OCI-LY1 (cell line): Measurements from ENCODE around the gene SLC30A9.

Experiments used
- H2AFZ ChIP-seq: fragments of 200-600 bp; sonication (generic), shearing (Covaris generic); 2 replicates; pipeline ENCODE4 v1.6.0; 2014; ENCODE audit warnings: antibody characterized with exemption, mild to moderate bottlenecking, low read length
- H3F3A ChIP-seq: fragments of 200-600 bp; sonication (generic), shearing (Covaris generic); 2 replicates; pipeline ENCODE4 v1.6.0; 2014; ENCODE audit warnings: mild to moderate bottlenecking, antibody characterized with exemption, low read length, moderate library complexity; ENCODE audit not compliant: insufficient read depth
- H3K27ac ChIP-seq: fragments of 200-600 bp; sonication (generic); 2 replicates; pipeline ENCODE4 v1.5.1; 2014; ENCODE audit warnings: low read length, mixed run types, mild to moderate bottlenecking, low read depth; ENCODE audit not compliant: poor library complexity, severe bottlenecking
- H3K27me3 ChIP-seq: fragments of 200-600 bp; sonication (generic); 2 replicates; pipeline ENCODE4 v1.6.0; 2014; ENCODE audit warnings: antibody characterized with exemption, mild to moderate bottlenecking, low read length, moderate library complexity; ENCODE audit not compliant: insufficient read depth
- H3K36me3 ChIP-seq: fragments of 200-600 bp; sonication (generic); 2 replicates; pipeline ENCODE4 v1.6.1; 2014; ENCODE audit warnings: mild to moderate bottlenecking, antibody characterized with exemption, low read length, moderate library complexity, mixed read lengths; ENCODE audit not compliant: insufficient read depth
- H3K4me1 ChIP-seq: fragments of 200-600 bp; sonication (generic); 2 replicates; pipeline ENCODE4 v1.5.1; 2014; ENCODE audit warnings: mild to moderate bottlenecking, low read length, moderate library complexity; ENCODE audit not compliant: insufficient read depth, severe bottlenecking
- H3K4me2 ChIP-seq: fragments of 200-600 bp; sonication (generic), shearing (Covaris generic); 2 replicates; pipeline ENCODE4 v1.6.1; 2014; ENCODE audit warnings: low read length
- H3K4me3 ChIP-seq: fragments of 200-600 bp; sonication (generic); 2 replicates; pipeline ENCODE4 v1.5.1; 2014; ENCODE audit warnings: low read length, low read depth, mild to moderate bottlenecking, mixed read lengths; ENCODE audit not compliant: poor library complexity, severe bottlenecking
- H3K79me2 ChIP-seq: fragments of 200-600 bp; shearing (Covaris generic); 2 replicates; pipeline ENCODE4 v1.6.1; 2016; ENCODE audit warnings: mixed run types, low read length, mixed read lengths; ENCODE audit not compliant: insufficient read depth
- H3K9ac ChIP-seq: fragments of 200-600 bp; sonication (generic), shearing (Covaris generic); 2 replicates; pipeline ENCODE4 v1.6.1; 2014; ENCODE audit warnings: mild to moderate bottlenecking, low read length, mixed read lengths
- H3K9me2 ChIP-seq: fragments of 200-600 bp; sonication (generic), shearing (Covaris generic); 2 replicates; pipeline ENCODE4 v1.6.1; 2014; ENCODE audit warnings: low read depth, mild to moderate bottlenecking, low read length, mixed read lengths
- H3K9me3 ChIP-seq: fragments of 200-600 bp; shearing (Covaris generic); 2 replicates; pipeline ENCODE4 v1.6.1; 2014; ENCODE audit warnings: low read length, mixed read lengths
- H4K20me1 ChIP-seq: fragments of 200-600 bp; sonication (generic), shearing (Covaris generic); 2 replicates; pipeline ENCODE4 v1.6.0; 2016; ENCODE audit warnings: mild to moderate bottlenecking, low read length; ENCODE audit not compliant: insufficient read depth
- CTCF ChIP-seq: fragments of 200-600 bp; sonication (generic), shearing (Covaris generic); IDR thresholded peaks from 2 replicates; pipeline ENCODE4 v1.5.1; 2017; ENCODE audit warnings: mild to moderate bottlenecking, antibody characterized with exemption, low read length, moderate library complexity, mixed read lengths
- EZH2 ChIP-seq: fragments of 200-600 bp; sonication (generic), shearing (Covaris generic); IDR thresholded peaks from 2 replicates; pipeline ENCODE4 v1.8.0; 2017; ENCODE audit warnings: borderline replicate concordance, mixed run types, mild to moderate bottlenecking, antibody characterized with exemption, low read length, moderate library complexity, mixed read lengths

SLC30A9 gene

GRCh38 chr4:41977709-41978108 lies 12.6 kb upstream of the SLC30A9 start:
- Histone ChIP-seq H3K27me3 (no peaks in the 10 kb centered on the region), H3K27ac (no peak overlapping the region), H3K79me2 (no peaks in the 10 kb centered on the region), H2AFZ (no peak overlapping the region), H3K9me3 (no peaks in the 10 kb centered on the region), H3K4me2 (no peak overlapping the region), H3K4me1 (no peaks in the 10 kb centered on the region), H3K36me3 (no peaks in the 10 kb centered on the region), H3F3A (no peaks in the 10 kb centered on the region), H3K4me3 (no peak overlapping the region), H4K20me1 (no peaks in the 10 kb centered on the region), H3K9me2 (no peaks in the 10 kb centered on the region), H3K9ac (no peak overlapping the region)
- TF ChIP-seq EZH2 (no peak), CTCF (no peak)

- no peak within 1 kb of the TSS for H3K9ac ChIP-seq
- H3K4me1 ChIP-seq = no peaks in the 10 kb centered on the region
- no peak within 1 kb of the TSS for H3K4me2 ChIP-seq
- no peaks in the 10 kb centered on the region for H3K27me3 ChIP-seq
- TF ChIP-seq CTCF (no peak), EZH2 (no peak)
- H3K9me3 ChIP-seq = no peaks in the 10 kb centered on the region
- H4K20me1 ChIP-seq = no peaks in the 10 kb centered on the region
- no peaks in the 10 kb centered on the region for H3F3A ChIP-seq
- no peak within 1 kb of the TSS for H3K4me3 ChIP-seq
- H3K36me3 ChIP-seq = no peaks in the 10 kb centered on the region
- H3K9me2 ChIP-seq = no peaks in the 10 kb centered on the region
- no peak within 1 kb of the TSS for H3K27ac ChIP-seq
- H3K79me2 ChIP-seq = no peaks in the 10 kb centered on the region
- no peak within 1 kb of the TSS for H2AFZ ChIP-seq
These were observed 8.9 kb upstream of the SLC30A9 start, which contains the start of gene DCAF4L1 for GRCh38 chr4:41981456-41981855. Gene DCAF4L1 (plus strand): TSS chr4:41981756. CDS start chr4:41981793, 37 bp downstream.

DNA sequence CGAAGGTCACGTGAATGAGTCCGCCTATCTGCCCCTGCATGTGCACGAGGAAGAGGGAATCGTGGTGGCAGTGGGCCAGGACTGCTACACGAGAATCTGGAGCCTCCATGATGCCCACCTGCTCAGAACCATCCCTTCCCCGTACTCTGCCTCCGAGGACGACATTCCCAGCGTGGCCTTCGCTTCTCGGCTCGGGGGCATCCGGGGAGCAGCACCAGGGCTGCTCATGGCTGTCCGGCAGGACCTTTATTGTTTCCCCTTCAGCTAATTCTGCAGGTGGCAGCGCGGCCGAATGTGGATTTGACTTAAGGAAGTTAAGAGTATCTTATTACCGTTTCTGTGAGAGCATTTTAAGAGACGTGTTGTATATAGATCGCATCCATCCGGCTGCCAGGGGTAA lies 7.6 kb upstream of the SLC30A9 start:
- no peaks in the 10 kb centered on the region for H3K36me3 ChIP-seq
- H3K4me2 ChIP-seq = no peak overlapping the region
- H3K9me2 ChIP-seq = no peaks in the 10 kb centered on the region
- H3F3A ChIP-seq = no peaks in the 10 kb centered on the region
- TF ChIP-seq EZH2 = no peak
- TF ChIP-seq CTCF = no peak
- H4K20me1 ChIP-seq = no peaks in the 10 kb centered on the region
- no peak overlapping the region for H2AFZ ChIP-seq
- no peak overlapping the region for H3K9ac ChIP-seq
- H3K4me3 ChIP-seq = no peak overlapping the region
- no peaks in the 10 kb centered on the region for H3K9me3 ChIP-seq
- no peaks in the 10 kb centered on the region for H3K79me2 ChIP-seq
- no peak overlapping the region for H3K27ac ChIP-seq
- H3K27me3 ChIP-seq = no peaks in the 10 kb centered on the region
- no peaks in the 10 kb centered on the region for H3K4me1 ChIP-seq
